Measurements from ENCODE around the gene ATXN7L2.

Gene ATXN7L2

DNA sequence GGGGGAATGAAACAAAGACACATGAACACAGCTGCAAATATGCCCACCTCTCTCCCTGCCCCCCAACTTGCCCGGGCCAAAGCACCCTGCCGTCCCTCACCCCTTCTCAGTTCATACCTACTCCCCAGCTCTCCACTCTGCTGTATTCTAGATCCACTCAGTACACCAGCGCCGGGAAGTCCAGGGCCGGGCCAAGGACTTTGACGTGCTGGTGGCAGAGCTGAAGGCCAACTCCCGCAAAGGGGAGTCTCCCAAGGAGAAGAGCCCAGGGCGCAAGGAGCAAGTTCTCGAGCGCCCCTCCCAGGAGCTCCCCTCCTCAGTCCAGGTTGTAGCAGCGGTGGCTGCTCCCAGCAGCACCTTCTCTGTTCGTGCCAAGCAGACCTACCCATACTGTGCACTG is 5.0 kb downstream of the ATXN7L2 start:
- no peak for TF ChIP-seq EGR1 (IDR thresholded peaks at IDR 0.05)
- TF ChIP-seq, protein P1, sequence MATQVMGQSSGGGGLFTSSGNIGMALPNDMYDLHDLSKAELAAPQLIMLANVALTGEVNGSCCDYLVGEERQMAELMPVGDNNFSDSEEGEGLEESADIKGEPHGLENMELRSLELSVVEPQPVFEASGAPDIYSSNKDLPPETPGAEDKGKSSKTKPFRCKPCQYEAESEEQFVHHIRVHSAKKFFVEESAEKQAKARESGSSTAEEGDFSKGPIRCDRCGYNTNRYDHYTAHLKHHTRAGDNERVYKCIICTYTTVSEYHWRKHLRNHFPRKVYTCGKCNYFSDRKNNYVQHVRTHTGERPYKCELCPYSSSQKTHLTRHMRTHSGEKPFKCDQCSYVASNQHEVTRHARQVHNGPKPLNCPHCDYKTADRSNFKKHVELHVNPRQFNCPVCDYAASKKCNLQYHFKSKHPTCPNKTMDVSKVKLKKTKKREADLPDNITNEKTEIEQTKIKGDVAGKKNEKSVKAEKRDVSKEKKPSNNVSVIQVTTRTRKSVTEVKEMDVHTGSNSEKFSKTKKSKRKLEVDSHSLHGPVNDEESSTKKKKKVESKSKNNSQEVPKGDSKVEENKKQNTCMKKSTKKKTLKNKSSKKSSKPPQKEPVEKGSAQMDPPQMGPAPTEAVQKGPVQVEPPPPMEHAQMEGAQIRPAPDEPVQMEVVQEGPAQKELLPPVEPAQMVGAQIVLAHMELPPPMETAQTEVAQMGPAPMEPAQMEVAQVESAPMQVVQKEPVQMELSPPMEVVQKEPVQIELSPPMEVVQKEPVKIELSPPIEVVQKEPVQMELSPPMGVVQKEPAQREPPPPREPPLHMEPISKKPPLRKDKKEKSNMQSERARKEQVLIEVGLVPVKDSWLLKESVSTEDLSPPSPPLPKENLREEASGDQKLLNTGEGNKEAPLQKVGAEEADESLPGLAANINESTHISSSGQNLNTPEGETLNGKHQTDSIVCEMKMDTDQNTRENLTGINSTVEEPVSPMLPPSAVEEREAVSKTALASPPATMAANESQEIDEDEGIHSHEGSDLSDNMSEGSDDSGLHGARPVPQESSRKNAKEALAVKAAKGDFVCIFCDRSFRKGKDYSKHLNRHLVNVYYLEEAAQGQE (IDR thresholded peaks at IDR 0.05; ENCODE audit: low read depth), result no peak
- no peak for TF ChIP-seq ZBTB7A (IDR thresholded peaks at IDR 0.05; ENCODE audit: low read depth)
- no peak for TF ChIP-seq CREB1 (IDR thresholded peaks at IDR 0.05; ENCODE audit: low read depth)
- TF ChIP-seq, protein P2, sequence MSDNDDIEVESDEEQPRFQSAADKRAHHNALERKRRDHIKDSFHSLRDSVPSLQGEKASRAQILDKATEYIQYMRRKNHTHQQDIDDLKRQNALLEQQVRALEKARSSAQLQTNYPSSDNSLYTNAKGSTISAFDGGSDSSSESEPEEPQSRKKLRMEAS (IDR thresholded peaks at IDR 0.05), result no peak
- TF ChIP-seq TAF1 (IDR thresholded peaks at IDR 0.05; ENCODE audit: low read depth), result no peak
- TF ChIP-seq YY1 (IDR thresholded peaks at IDR 0.05; ENCODE audit: low read depth), result no peak
- TF ChIP-seq CEBPB (IDR thresholded peaks at IDR 0.05), result no peak
- no peak for TF ChIP-seq TCF12 (IDR thresholded peaks at IDR 0.05; ENCODE audit: low read depth)
- no peak for TF ChIP-seq NFIC (IDR thresholded peaks at IDR 0.05)
- TF ChIP-seq RAD21 (IDR thresholded peaks at IDR 0.05; ENCODE audit: low read depth), result no peak
- TF ChIP-seq, protein P3, sequence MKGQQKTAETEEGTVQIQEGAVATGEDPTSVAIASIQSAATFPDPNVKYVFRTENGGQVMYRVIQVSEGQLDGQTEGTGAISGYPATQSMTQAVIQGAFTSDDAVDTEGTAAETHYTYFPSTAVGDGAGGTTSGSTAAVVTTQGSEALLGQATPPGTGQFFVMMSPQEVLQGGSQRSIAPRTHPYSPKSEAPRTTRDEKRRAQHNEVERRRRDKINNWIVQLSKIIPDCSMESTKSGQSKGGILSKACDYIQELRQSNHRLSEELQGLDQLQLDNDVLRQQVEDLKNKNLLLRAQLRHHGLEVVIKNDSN (IDR thresholded peaks at IDR 0.05), result no peak
- no peak for TF ChIP-seq TEAD4 (IDR thresholded peaks at IDR 0.05)
- no peak for TF ChIP-seq EP300 (IDR thresholded peaks at IDR 0.05; ENCODE audit: borderline replicate concordance)

DNA sequence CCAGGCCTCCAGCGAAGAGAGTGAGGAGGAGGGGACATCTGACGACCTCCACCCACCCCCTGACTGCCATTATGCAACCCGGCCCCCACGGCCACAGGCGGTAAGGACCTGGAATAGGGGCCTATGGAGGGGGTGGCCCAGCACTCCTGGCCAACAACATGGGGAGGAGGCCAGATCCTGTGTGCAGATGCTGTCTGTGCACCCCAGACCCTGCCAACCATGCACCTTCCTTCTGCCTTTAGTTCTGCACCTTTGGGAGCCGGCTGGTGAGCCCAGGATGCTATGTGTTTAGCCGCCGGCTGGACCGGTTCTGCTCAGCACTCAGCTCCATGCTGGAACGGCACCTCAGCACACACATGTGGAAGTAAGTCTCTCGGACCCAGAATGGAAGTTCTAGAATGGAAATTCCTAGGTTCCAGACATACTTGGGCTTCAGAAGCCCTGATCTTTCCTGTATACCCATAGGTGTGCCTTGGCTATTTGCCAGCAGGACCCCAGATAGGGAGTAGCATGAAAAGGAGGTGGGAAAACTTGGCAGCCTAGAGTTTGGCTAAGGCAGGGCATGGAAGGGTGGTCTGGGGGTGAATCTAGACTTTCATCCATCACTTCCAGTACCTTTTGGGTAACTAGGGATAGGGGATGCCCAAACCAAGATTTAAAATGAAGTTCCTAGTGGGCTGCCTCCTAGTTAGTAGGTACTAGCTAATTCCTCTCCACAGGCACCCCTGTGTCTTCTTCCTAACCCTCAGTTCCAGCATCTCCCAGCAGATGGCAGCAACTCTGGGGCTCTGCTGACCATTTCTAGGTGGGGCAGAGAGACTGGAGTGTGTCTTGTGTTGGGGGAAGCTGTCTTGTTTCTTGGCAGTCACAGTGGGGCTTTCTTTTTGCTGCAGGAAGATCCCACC is 6.6 kb downstream of the ATXN7L2 start:
- TF ChIP-seq YY1 (IDR thresholded peaks at IDR 0.05; ENCODE audit: low read depth), result no peak
- TF ChIP-seq ZBTB7A (IDR thresholded peaks at IDR 0.05; ENCODE audit: low read depth), result no peak
- TF ChIP-seq EP300 (IDR thresholded peaks at IDR 0.05; ENCODE audit: borderline replicate concordance), result no peak
- TF ChIP-seq TEAD4 (IDR thresholded peaks at IDR 0.05), result no peak
- TF ChIP-seq RAD21 (IDR thresholded peaks at IDR 0.05; ENCODE audit: low read depth), result peak; percentile 42; the same call in 1 of the 2 replicates
- TF ChIP-seq FOXM1 (IDR thresholded peaks at IDR 0.05; ENCODE audit: borderline replicate concordance, low read depth), result no peak

DNA sequence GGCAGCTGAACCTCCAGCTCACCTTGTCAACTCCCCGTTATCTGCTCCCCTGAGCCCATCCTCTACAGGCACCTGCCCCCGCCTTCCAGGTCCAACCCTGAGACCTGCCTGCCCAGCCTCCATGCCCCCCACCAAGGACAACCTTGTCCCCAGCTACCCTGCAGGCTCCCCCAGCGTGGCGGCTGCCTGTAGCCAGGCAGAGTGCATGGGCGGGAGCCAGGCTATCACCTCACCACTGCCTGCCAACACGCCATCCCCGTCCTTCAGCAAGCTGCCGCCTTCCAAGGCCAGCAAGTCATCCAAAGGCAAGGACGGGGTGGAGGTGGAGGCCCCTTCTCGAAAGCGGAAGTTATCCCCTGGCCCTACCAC is 7.2 kb downstream of the ATXN7L2 start:
- TF ChIP-seq RAD21 (IDR thresholded peaks at IDR 0.05; ENCODE audit: low read depth) (no peak), CEBPB (IDR thresholded peaks at IDR 0.05) (no peak), TEAD4 (IDR thresholded peaks at IDR 0.05) (no peak), NFIC (IDR thresholded peaks at IDR 0.05) (no peak), CREB1 (IDR thresholded peaks at IDR 0.05; ENCODE audit: low read depth) (no peak), YY1 (IDR thresholded peaks at IDR 0.05; ENCODE audit: low read depth) (no peak), TAF1 (IDR thresholded peaks at IDR 0.05; ENCODE audit: low read depth) (no peak), FOXM1 (IDR thresholded peaks at IDR 0.05; ENCODE audit: borderline replicate concordance, low read depth) (no peak), EGR1 (IDR thresholded peaks at IDR 0.05) (no peak), TCF12 (IDR thresholded peaks at IDR 0.05; ENCODE audit: low read depth) (no peak), EP300 (IDR thresholded peaks at IDR 0.05; ENCODE audit: borderline replicate concordance) (no peak), ZBTB7A (IDR thresholded peaks at IDR 0.05; ENCODE audit: low read depth) (no peak)
- TF ChIP-seq, protein P3 (IDR thresholded peaks at IDR 0.05), result no peak
- TF ChIP-seq, protein P2 (IDR thresholded peaks at IDR 0.05), result no peak
- TF ChIP-seq, protein P1 (IDR thresholded peaks at IDR 0.05; ENCODE audit: low read depth), result no peak

DNA sequence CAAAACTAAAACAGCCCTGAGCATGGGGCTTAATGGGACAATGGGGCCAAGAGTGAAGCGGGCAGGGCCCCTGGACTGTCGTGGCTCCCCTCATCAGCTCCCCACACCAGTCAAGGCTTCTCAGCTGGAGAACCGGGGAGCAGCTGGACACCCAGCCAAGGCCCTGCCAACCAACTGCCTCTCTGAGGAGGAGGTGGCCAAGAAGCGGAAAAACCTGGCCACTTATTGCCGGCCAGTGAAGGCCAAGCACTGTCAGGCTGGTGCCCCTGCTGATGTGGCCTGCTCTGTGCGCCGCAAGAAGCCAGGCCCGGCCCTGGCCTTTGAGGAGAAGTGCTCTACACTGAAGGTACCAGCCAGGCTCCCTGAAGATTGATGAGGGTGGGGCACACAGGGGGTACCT is 7.7 kb downstream of the ATXN7L2 start:
- TF ChIP-seq CEBPB (IDR thresholded peaks at IDR 0.05) (no peak), EGR1 (IDR thresholded peaks at IDR 0.05) (no peak), CREB1 (IDR thresholded peaks at IDR 0.05; ENCODE audit: low read depth) (no peak), FOXM1 (IDR thresholded peaks at IDR 0.05; ENCODE audit: borderline replicate concordance, low read depth) (no peak), YY1 (IDR thresholded peaks at IDR 0.05; ENCODE audit: low read depth) (no peak), TAF1 (IDR thresholded peaks at IDR 0.05; ENCODE audit: low read depth) (no peak), NFIC (IDR thresholded peaks at IDR 0.05) (no peak), ZBTB7A (IDR thresholded peaks at IDR 0.05; ENCODE audit: low read depth) (no peak), TEAD4 (IDR thresholded peaks at IDR 0.05) (no peak), TCF12 (IDR thresholded peaks at IDR 0.05; ENCODE audit: low read depth) (no peak)
- TF ChIP-seq, protein P1 (IDR thresholded peaks at IDR 0.05; ENCODE audit: low read depth), result no peak

All from Ishikawa (cell line).